Peyer's patch (tissue), 4 donors: ENCODE data around the gene PHKB. TPM values are rescaled to one million over a fixed set of nuclear protein-coding genes. Genes with fewer than 3 reads are reported as not detected.

Source experiments
- DNase-seq, 3 donors: peaks; one replicate each; pipeline ENCODE4 v3.0.0-alpha.2; 2017 to 2019
- H3K27ac ChIP-seq, 4 donors: fragments of 200-600 bp; sonication (generic); one replicate each; pipeline ENCODE4 v1.5.1; 2016 to 2019
- H3K27me3 ChIP-seq, 2 donors: fragments of 200-600 bp; sonication (generic); one replicate each; pipeline ENCODE4 v1.5.1; 2019
- H3K36me3 ChIP-seq, 3 donors: fragments of 200-600 bp; sonication (generic); one replicate each; pipeline ENCODE4 v1.5.1; 2016 to 2019
- H3K4me1 ChIP-seq, 4 donors: fragments of 200-600 bp; sonication (generic); one replicate each; pipeline ENCODE4 v1.5.1; 2016 to 2019
- H3K4me3 ChIP-seq, 4 donors: fragments of 200-600 bp; sonication (generic); 1 replicate in 3 of 4; 2 replicates in 1 of 4; pipeline ENCODE4 v1.5.1; 2016 to 2019; ENCODE audit warnings: mild to moderate bottlenecking in 1 of 4
- H3K9me3 ChIP-seq, 4 donors: fragments of 200-600 bp; sonication (generic); one replicate each; pipeline ENCODE4 v1.5.1; 2016 to 2019; ENCODE audit warnings: mild to moderate bottlenecking in 1 of 4
- CTCF ChIP-seq, 6 experiments: fragments of 450-650 bp in 4 of 6; fragments of 200-600 bp in 2 of 6; sonication (generic) in 1 of 6; IDR thresholded peaks; one replicate each; pipeline ENCODE4 v1.5.1; 2017 to 2019; ENCODE audit warnings: antibody characterized with exemption in 6 of 6, mild to moderate bottlenecking in 3 of 6, moderate library complexity in 1 of 6
- POLR2A ChIP-seq, 2 donors: fragments of 450-650 bp; IDR thresholded peaks; one replicate each; pipeline ENCODE4 v1.5.1; 2017; ENCODE audit warnings: antibody characterized with exemption in 2 of 2, mild to moderate bottlenecking in 2 of 2, moderate library complexity in 2 of 2
- total RNA-seq, 4 donors: library from RNA; depleted of rRNA; stranded (reverse); fragments of >200 nt; gene quantifications; one replicate each; pipeline ENCODE4 v1.1.0, GENCODE V29; 2016

Gene PHKB
- total RNA-seq, 4 donors from 2014 or later = 124 to 180 (median 142) TPM

GRCh38 chr16:47586121-47586520 is 125.0 kb downstream of the PHKB start:
- no peak overlapping the region for H3K4me3 ChIP-seq
- H3K4me1 ChIP-seq = no peaks in the 10 kb centered on the region
- H3K9me3 ChIP-seq = no peaks in the 10 kb centered on the region
- no peak for DNase-seq
- no peak for TF ChIP-seq POLR2A (IDR thresholded peaks at IDR 0.05)
- TF ChIP-seq CTCF (IDR thresholded peaks at IDR 0.05) = no peak
- H3K27me3 ChIP-seq = no peaks in the 10 kb centered on the region
- peaks cover 0 to 25% (median 0%) of the 10 kb centered on the region in 3 donors for H3K36me3 ChIP-seq
- no peak overlapping the region for H3K27ac ChIP-seq

GRCh38 chr16:47590472-47590871 is 129.3 kb downstream of the PHKB start:
- Histone ChIP-seq H3K9me3 (no peaks in the 10 kb centered on the region), H3K27me3 (no peaks in the 10 kb centered on the region), H3K4me3 (no peak overlapping the region), H3K36me3 (peaks cover 0 to 36% (median 0%) of the 10 kb centered on the region in 3 donors), H3K4me1 (no peaks in the 10 kb centered on the region), H3K27ac (no peak overlapping the region)
- DNase-seq = no peak
- TF ChIP-seq CTCF (IDR thresholded peaks at IDR 0.05) (no peak), POLR2A (IDR thresholded peaks at IDR 0.05) (no peak)

- no peak for DNase-seq
- H3K27ac ChIP-seq = no peak overlapping the region
- H3K36me3 ChIP-seq = peaks cover 0 to 36% (median 0%) of the 10 kb centered on the region in 3 donors
- H3K9me3 ChIP-seq = no peaks in the 10 kb centered on the region
- TF ChIP-seq CTCF (IDR thresholded peaks at IDR 0.05) (no peak), POLR2A (IDR thresholded peaks at IDR 0.05) (no peak)
- no peak overlapping the region for H3K4me3 ChIP-seq
- H3K4me1 ChIP-seq = no peaks in the 10 kb centered on the region
- no peaks in the 10 kb centered on the region for H3K27me3 ChIP-seq
Observed at GRCh38 chr16:47592232-47592631, 131.1 kb downstream of the PHKB start.

- no peaks in the 10 kb centered on the region for H3K4me1 ChIP-seq
- H3K27ac ChIP-seq = no peak overlapping the region
- no peaks in the 10 kb centered on the region for H3K9me3 ChIP-seq
- DNase-seq = no peak
- no peaks in the 10 kb centered on the region for H3K27me3 ChIP-seq
- H3K36me3 ChIP-seq = peaks cover 0 to 16% (median 0%) of the 10 kb centered on the region in 3 donors
- no peak overlapping the region for H3K4me3 ChIP-seq
- TF ChIP-seq CTCF (IDR thresholded peaks at IDR 0.05) (no peak), POLR2A (IDR thresholded peaks at IDR 0.05) (no peak)
Observed at GRCh38 chr16:47599512-47599911, 138.4 kb downstream of the PHKB start.

GRCh38 chr16:47600376-47600775 is 139.2 kb downstream of the PHKB start:
- H3K9me3 ChIP-seq = no peaks in the 10 kb centered on the region
- no peaks in the 10 kb centered on the region for H3K4me1 ChIP-seq
- no peaks in the 10 kb centered on the region for H3K27me3 ChIP-seq
- H3K27ac ChIP-seq = no peak overlapping the region
- H3K4me3 ChIP-seq = no peak overlapping the region
- no peak for TF ChIP-seq CTCF (IDR thresholded peaks at IDR 0.05)
- no peak for TF ChIP-seq POLR2A (IDR thresholded peaks at IDR 0.05)
- H3K36me3 ChIP-seq = peaks cover 0 to 16% (median 0%) of the 10 kb centered on the region in 3 donors
- no peak for DNase-seq

- Histone ChIP-seq H3K9me3 (no peaks in the 10 kb centered on the region), H3K27me3 (no peaks in the 10 kb centered on the region), H3K4me3 (no peak overlapping the region), H3K27ac (no peak overlapping the region), H3K36me3 (peaks cover 0 to 20% (median 0%) of the 10 kb centered on the region in 3 donors), H3K4me1 (no peaks in the 10 kb centered on the region)
- TF ChIP-seq POLR2A (IDR thresholded peaks at IDR 0.05) (no peak), CTCF (IDR thresholded peaks at IDR 0.05) (no peak)
- DNase-seq = no peak
Observed at GRCh38 chr16:47604306-47604705, 143.2 kb downstream of the PHKB start.
